ENCODE measurements around the gene TRIO. TPM values are rescaled to one million over a fixed set of nuclear protein-coding genes. Genes with fewer than 3 reads are reported as not detected.

Gene TRIO
- total and polyA plus RNA-seq, 2 donors (not counting 3 experiments of a cell fraction or from before 2014, with no cell fraction given): 82.9 to 248 TPM

GRCh38 chr5:14142202-14142826 lies 828 bp upstream of the TRIO start:
- intact Hi-C loops (cut with micrococcal nuclease) (no loop called here), dilution Hi-C loops (cut with MboI; ENCODE audit: extremely low pct_ligation_motif_present, low sequenced_read_pairs) (loop anchor here (25.0 kb wide), 1 partner anchor 120 kb away; no protein-coding TSS in a partner anchor)
- H3K4me2 ChIP-seq (ENCODE audit: insufficient read depth, low read length): peak overlapping the region; percentile 88
- H3K36me3 ChIP-seq (ENCODE audit: control insufficient read depth in 2 of 2, extremely low read depth in 1 of 2, insufficient read depth in 2 of 2, low read length in 2 of 2): no peaks in the 10 kb centered on the region
- TF ChIP-seq FOS (IDR thresholded peaks at IDR 0.05; ENCODE audit: borderline replicate concordance, insufficient read depth, low read length) (no peak), GATA2 (IDR thresholded peaks at IDR 0.05; ENCODE audit: insufficient read depth, insufficient read length, low read depth, low read length) (no peak), CTCF (IDR thresholded peaks at IDR 0.05; ENCODE audit: extremely low read depth in 1 of 2, insufficient read depth in 1 of 2, low read depth in 1 of 2, low read length in 2 of 2) (no peak), MYC (IDR thresholded peaks at IDR 0.05; ENCODE audit: low read depth, low read length) (no peak), EZH2 (IDR thresholded peaks at IDR 0.05; ENCODE audit: borderline replicate concordance, low read depth, low read length, severe bottlenecking) (no peak)
- peak overlapping the region; percentile 96 for H3K9ac ChIP-seq (replicated peaks; ENCODE audit: extremely low read depth, insufficient read depth, low read length)
- TSS peak; percentile 23 for BruUV-seq (replicated peaks)
- peak overlapping the region; percentile 32 for H2AFZ ChIP-seq (ENCODE audit: low read depth, low read length)
- peaks cover 27% of the 10 kb centered on the region for H3K4me1 ChIP-seq (ENCODE audit: control insufficient read depth, extremely low read depth, insufficient read depth, low read length)
- no peaks in the 10 kb centered on the region for H3K9me1 ChIP-seq (replicated peaks; ENCODE audit: control insufficient read depth, extremely low read depth, insufficient read depth, low read length)
- ChIA-PET CTCF (interaction anchor here (0.8 to 3.0 kb wide), 11 partner anchors 11 to 157 kb away, joined by 3 to 38 read pairs (median 5); no protein-coding TSS in a partner anchor), POLR2A (interaction anchor here (0.6 to 1.7 kb wide), 2 partner anchors 12 to 127 kb away, joined by 3 to 4 read pairs; no protein-coding TSS in a partner anchor)
- H3K79me2 ChIP-seq (ENCODE audit: control insufficient read depth, insufficient read depth, low read length): peaks cover 37% of the 10 kb centered on the region
- H3K27me3 ChIP-seq (ENCODE audit: control insufficient read depth in 2 of 2, insufficient read depth in 2 of 2, low read length in 2 of 2): peaks cover 12 to 15% of the 10 kb centered on the region in 2 experiments
- H3K27ac ChIP-seq (ENCODE audit: insufficient read depth, low read depth, low read length): peak overlapping the region; percentile 94
- DNase-seq (ENCODE audit: low read depth, low spot score) (no peak), FAIRE-seq (peak; percentile 21)
- H3K9me3 ChIP-seq (replicated peaks; ENCODE audit: control insufficient read depth, insufficient read depth, low read length): no peaks in the 10 kb centered on the region
- H3K4me3 ChIP-seq (replicated peaks in 1 of 3; ENCODE audit: insufficient read depth in 1 of 3, low read depth in 1 of 3, low read length in 3 of 3): peak overlapping the region; percentile 55 to 77 (median 66)
- peaks cover 2% of the 10 kb centered on the region for H4K20me1 ChIP-seq (replicated peaks; ENCODE audit: control insufficient read depth, extremely low read depth, insufficient read depth, low read length)
